NB4 (cell line): ENCODE results near the gene CUL4A.

Experiments used
- CTCF ChIP-seq: IDR thresholded peaks from one replicate; pipeline ENCODE4 v1.5.1; 2012; ENCODE audit warnings: low read depth, low read length
- POLR2A ChIP-seq: IDR thresholded peaks from 2 replicates; pipeline ENCODE4 v1.6.1; 2011; ENCODE audit warnings: mild to moderate bottlenecking; ENCODE audit not compliant: insufficient read length; ENCODE audit errors: extremely low read depth

- TF ChIP-seq CTCF, result no peak
- TF ChIP-seq POLR2A, result no peak
Observed at GRCh38 chr13:113232208-113233003, 23.0 kb downstream of the CUL4A start.
